HG02943 (cell line): ENCODE results near the gene PRR23C.
"Not testable (repeated sequence)": the region's sequence is repeated elsewhere in the genome, so short reads cannot be mapped to it uniquely, and the experiment has no call there.

Experiments
- ATAC-seq: cut with Tn5 transposase; IDR thresholded peaks from one replicate; pipeline ENCODE4 v1.9.1; 2021; ENCODE audit warnings: mild to moderate bottlenecking, low read depth, moderate library complexity; ENCODE audit not compliant: unreplicated experiment

PRR23C gene

GRCh38 chr3:139044366-139045210 is at the start of gene PRR23C:
TSS of gene PRR23C (minus strand) at chr3:139044892. CDS start at chr3:139044620, 272 bp downstream.
- no peak for ATAC-seq

- ATAC-seq = no peak
Measured at GRCh38 chr3:139093840-139094239, 49.1 kb upstream of the PRR23C start.

- no peak for ATAC-seq
Measured at GRCh38 chr3:139088462-139089324, 44.0 kb upstream of the PRR23C start.

- ATAC-seq = no peak
Measured at GRCh38 chr3:139087621-139088020, 42.9 kb upstream of the PRR23C start.

GRCh38 chr3:139084176-139084575 is 39.5 kb upstream of the PRR23C start:
- no peak for ATAC-seq

GRCh38 chr3:139074565-139075115 is 29.9 kb upstream of the PRR23C start:
- no peak for ATAC-seq

- no peak for ATAC-seq
Measured at GRCh38 chr3:139062918-139063317, 18.2 kb upstream of the PRR23C start.

- no peak for ATAC-seq
Measured at GRCh38 chr3:139052802-139053600, 8.3 kb upstream of the PRR23C start.

GRCh38 chr3:139043554-139044365 is 932 bp downstream of the PRR23C start:
- no peak for ATAC-seq

GRCh38 chr3:139037478-139037877 is 7.2 kb downstream of the PRR23C start:
- no peak for ATAC-seq

GRCh38 chr3:139032326-139033002 is 12.2 kb downstream of the PRR23C start:
- ATAC-seq = no peak

- not testable (repeated sequence) for ATAC-seq
Measured at GRCh38 chr3:139030576-139030975, 14.1 kb downstream of the PRR23C start.

- no peak for ATAC-seq
Measured at GRCh38 chr3:139024968-139025367, 19.7 kb downstream of the PRR23C start.

GRCh38 chr3:139020868-139021234 is 23.8 kb downstream of the PRR23C start, which contains the start of gene PRR23B:
TSS of gene PRR23B (minus strand) at chr3:139020926. CDS start at chr3:139020661, 265 bp downstream.
- no peak for ATAC-seq

- ATAC-seq = no peak
Measured at GRCh38 chr3:139020036-139020867, 24.4 kb downstream of the PRR23C start.

- ATAC-seq = no peak
Measured at GRCh38 chr3:139016430-139017048, 28.2 kb downstream of the PRR23C start.

- no peak for ATAC-seq
Measured at GRCh38 chr3:139006051-139006716, 38.5 kb downstream of the PRR23C start, which contains the start of gene PRR23A. TSS of gene PRR23A (minus strand) at chr3:139006268. CDS start at chr3:139006268, 0 bp downstream.
